Measurements from ENCODE around the gene SULT1C4.

GRCh38 chr2:108436976-108437375, 59.2 kb downstream of the SULT1C4 start:
- TF ChIP-seq CTCF (IDR thresholded peaks at IDR 0.05; ENCODE audit: insufficient read depth, low read length) (no peak), REST (IDR thresholded peaks at IDR 0.05; ENCODE audit: insufficient replicate concordance, low read depth) (no peak), POLR2AphosphoS5 (IDR thresholded peaks at IDR 0.05; ENCODE audit: low read depth) (no peak), GABPA (IDR thresholded peaks at IDR 0.05; ENCODE audit: low read depth) (no peak), SPI1 (IDR thresholded peaks at IDR 0.05; ENCODE audit: borderline replicate concordance, low read depth) (no peak)

Measured in HL-60 (cell line).